SH-SY5Y (cell line): ENCODE measurements around the gene SIGLEC8.

Experiments
- GATA2 ChIP-seq: IDR thresholded peaks from 2 replicates; pipeline ENCODE4 v1.6.1; 2011; ENCODE audit warnings: mild to moderate bottlenecking, low read depth, low read length
- GATA3 ChIP-seq: IDR thresholded peaks from 2 replicates; pipeline ENCODE4 v1.6.1; 2011; ENCODE audit warnings: low read depth, mild to moderate bottlenecking, low read length, moderate library complexity

- TF ChIP-seq GATA3 (no peak), GATA2 (no peak)
Observed at GRCh38 chr19:51478381-51479234, 20.4 kb upstream of the SIGLEC8 start, which contains the start of gene CEACAM18.
